GM12878 (cell line): Measurements from ENCODE around the gene STMP1.

ENCODE experiments used
- BRCA1 ChIP-seq: IDR thresholded peaks from 2 replicates; pipeline ENCODE4 v1.6.1; 2011; ENCODE audit warnings: low read depth, low read length, improper control_type of control experiment
- CEBPB ChIP-seq, 2 experiments: fragments of 150-350 bp in 1 of 2; IDR thresholded peaks; 2 replicates each; pipeline ENCODE4 v1.6.1; 2012 to 2014; ENCODE audit warnings: low read depth in 2 of 2, low read length in 2 of 2, borderline replicate concordance in 1 of 2, inconsistent platforms in 1 of 2

- TF ChIP-seq BRCA1 (no peak), CEBPB (IDR thresholded peaks at IDR 0.05; ENCODE audit: borderline replicate concordance in 1 of 2, low read depth in 2 of 2, low read length in 2 of 2) (no peak)
Observed at GRCh38 chr7:135620447-135620846, 41.9 kb upstream of the STMP1 start.
